Left cardiac atrium (tissue), 4 donors: ENCODE measurements around the gene LHCGR. TPM values are rescaled to one million over a fixed set of nuclear protein-coding genes. Genes with fewer than 3 reads are reported as not detected.
A peak's percentile ranks its signal among the peaks of the same experiment; 100 is the strongest.

Experiments used
- ATAC-seq, 2 donors: fragments of 200-7000 bp; cut with Tn5 transposase; one replicate each; pipeline ENCODE4 v1.9.1; 2020; ENCODE audit warnings: mild to moderate bottlenecking in 2 of 2, moderate library complexity in 2 of 2
- DNase-seq: peaks from one replicate; pipeline ENCODE4 v3.0.0-alpha.2; 2020
- intact Hi-C, 2 donors: fragments of 100-400 bp; cut with DNase I; formaldehyde crosslinking; loops; one replicate each; pipeline versions ENCODE4 v1.14.1 to v1.15.1; 2022 to 2023
- long read RNA-seq: library from polyadenylated mRNA; unstranded; transcript quantifications from one replicate; pipeline ENCODE4 v2.0.0, GENCODE V29; 2021
- total RNA-seq, 2 donors: library from RNA; stranded (reverse); fragmentation: NEBNext Ultra II Directional; extraction: Animal tissue kit (Norgen Biotek cat#: 25700); gene quantifications; one replicate each; pipeline ENCODE4 v1.2.1, GENCODE V29; 2021
- donor health status: DM: no; HTN: yes; CAD: no.
- donor health status: DM: no; HTN: yes; CAD: no; lungs with severe emphysema.
- donor health status: DM: yes; HTN: yes; CAD: no.
- donor health status: Dilated cardiomyopathy.

Gene LHCGR
- total RNA-seq = under 1 TPM; 0.26 to 0.44 TPM
- long read RNA-seq = 0 reads

- intact Hi-C loops = no loop called here
- ATAC-seq = peak; percentile 38 to 81
- DNase-seq = peak; percentile 24
These were observed at the start of gene LHCGR for GRCh38 chr2:48755473-48755872. Gene LHCGR (minus strand): TSS chr2:48755724. CDS start chr2:48755671, 53 bp downstream.

- intact Hi-C loops = no loop called here
- no peak for DNase-seq
- ATAC-seq = peak in 1 of 2 donors; percentile 43
These were observed 44.1 kb upstream of the LHCGR start for GRCh38 chr2:48799601-48800000.

GRCh38 chr2:48795065-48795464 is 39.5 kb upstream of the LHCGR start:
- DNase-seq (no peak), ATAC-seq (peak in 1 of 2 donors; percentile 80)
- intact Hi-C loops = no loop called here

- intact Hi-C loops = no loop called here
- ATAC-seq (no peak), DNase-seq (no peak)
These were observed 38.1 kb upstream of the LHCGR start for GRCh38 chr2:48793671-48794070.

GRCh38 chr2:48792030-48792429 is 36.5 kb upstream of the LHCGR start:
- ATAC-seq = no peak
- intact Hi-C loops = no loop called here
- DNase-seq = no peak

GRCh38 chr2:48790407-48791170 is 35.1 kb upstream of the LHCGR start:
- ATAC-seq (no peak), DNase-seq (no peak)
- intact Hi-C loops = no loop called here

- ATAC-seq (no peak), DNase-seq (no peak)
- intact Hi-C loops = no loop called here
These were observed 32.1 kb upstream of the LHCGR start for GRCh38 chr2:48787580-48787979.

GRCh38 chr2:48781366-48781765 is 25.8 kb upstream of the LHCGR start:
- no peak for ATAC-seq
- DNase-seq = no peak
- intact Hi-C loops = no loop called here

- DNase-seq (no peak), ATAC-seq (no peak)
- intact Hi-C loops = no loop called here
These were observed 23.6 kb upstream of the LHCGR start for GRCh38 chr2:48779019-48779716.

GRCh38 chr2:48774251-48774650 is 18.7 kb upstream of the LHCGR start:
- DNase-seq (no peak), ATAC-seq (no peak)
- intact Hi-C loops = no loop called here

GRCh38 chr2:48771241-48772014 is 15.9 kb upstream of the LHCGR start:
- intact Hi-C loops = no loop called here

GRCh38 chr2:48770181-48770580 is 14.7 kb upstream of the LHCGR start:
- intact Hi-C loops = no loop called here
- no peak for DNase-seq
- ATAC-seq = no peak

More at GRCh38 chr2:48771241-48772014, 15.9 kb upstream of the LHCGR start:
- ATAC-seq = no peak
- DNase-seq = no peak

GRCh38 chr2:48768669-48769068 is 13.1 kb upstream of the LHCGR start:
- no peak for ATAC-seq
- DNase-seq = no peak
- intact Hi-C loops = no loop called here

GRCh38 chr2:48767330-48767729 is 11.8 kb upstream of the LHCGR start:
- intact Hi-C loops = no loop called here
- ATAC-seq = no peak
- DNase-seq = no peak

- ATAC-seq = no peak
- DNase-seq = no peak
- intact Hi-C loops = no loop called here
These were observed 5.3 kb upstream of the LHCGR start for GRCh38 chr2:48760826-48761225.

GRCh38 chr2:48759682-48760081 is 4.2 kb upstream of the LHCGR start:
- intact Hi-C loops = no loop called here
- DNase-seq (no peak), ATAC-seq (no peak)

- no peak for DNase-seq
- intact Hi-C loops = no loop called here
- no peak for ATAC-seq
These were observed 765 bp upstream of the LHCGR start for GRCh38 chr2:48756289-48756688.

GRCh38 chr2:48754874-48755273 is 650 bp downstream of the LHCGR start:
- no peak for DNase-seq
- intact Hi-C loops = no loop called here

GRCh38 chr2:48753228-48753627 is 2.3 kb downstream of the LHCGR start:
- ATAC-seq (no peak), DNase-seq (no peak)
- intact Hi-C loops = no loop called here

More at GRCh38 chr2:48754874-48755273, 650 bp downstream of the LHCGR start:
- ATAC-seq = peak; percentile 25 to 73
